A673 (cell line): ENCODE measurements around the gene FNBP1L. TPM values are rescaled to one million over a fixed set of nuclear protein-coding genes. Genes with fewer than 3 reads are reported as not detected.

ENCODE experiments used
- BruUV-seq: library from RNA; stranded (reverse); fragments of 400-500 nt; replicated peaks from 2 replicates; lab custom pipeline; 2021; lab: Mats Ljungman, UMichigan
- CTCF ChIA-PET: fragments of 300-600 bp; sonication (Branson Sonifier 250); formaldehyde crosslinking; loops from one replicate; lab custom pipeline; 2022; ENCODE audit warnings: antibody characterized with exemption; lab: Charles Lee
- POLR2A ChIA-PET: fragments of 300-600 bp; sonication (Branson Sonifier 250); formaldehyde crosslinking; loops from one replicate; lab custom pipeline; 2022; ENCODE audit warnings: antibody characterized with exemption; ENCODE audit not compliant: low non-redundant PET; lab: Charles Lee
- DNase-seq: peaks from one replicate; pipeline ENCODE4 v3.0.0-alpha.2; 2015; ENCODE audit warnings: low spot score
- H3K27ac ChIP-seq: fragments of 200-600 bp; sonication (generic); 2 replicates; pipeline ENCODE4 v1.5.1; 2016; ENCODE audit warnings: mixed run types, low read depth, mild to moderate bottlenecking, mixed read lengths, antibody characterized with exemption, low read length; ENCODE audit not compliant: poor library complexity, severe bottlenecking
- H3K27me3 ChIP-seq: fragments of 200-600 bp; sonication (generic); replicated peaks from 2 replicates; pipeline ENCODE4 v1.6.1; 2017; ENCODE audit warnings: mixed run types, low read depth, mild to moderate bottlenecking, mixed read lengths, antibody characterized with exemption, low read length; ENCODE audit not compliant: insufficient read depth, poor library complexity
- H3K36me3 ChIP-seq: fragments of 200-600 bp; sonication (generic); 2 replicates; pipeline ENCODE4 v1.6.1; 2016; ENCODE audit warnings: mixed run types, mild to moderate bottlenecking, mixed read lengths, antibody characterized with exemption, low read length; ENCODE audit not compliant: insufficient read depth, poor library complexity, severe bottlenecking
- H3K4me1 ChIP-seq: fragments of 200-600 bp; sonication (generic); 2 replicates; pipeline ENCODE4 v1.6.1; 2017; ENCODE audit warnings: mixed run types, mild to moderate bottlenecking, mixed read lengths, antibody characterized with exemption, low read length; ENCODE audit not compliant: insufficient read depth, poor library complexity, severe bottlenecking
- H3K4me3 ChIP-seq: fragments of 200-600 bp; sonication (generic); 2 replicates; pipeline ENCODE4 v1.5.1; 2016; ENCODE audit warnings: low read depth, mixed run types, mild to moderate bottlenecking, mixed read lengths, low read length; ENCODE audit not compliant: poor library complexity, severe bottlenecking
- H3K9me3 ChIP-seq: fragments of 200-600 bp; sonication (generic); 2 replicates; pipeline ENCODE4 v1.6.1; 2016; ENCODE audit warnings: mixed run types, low read depth, mild to moderate bottlenecking, mixed read lengths, antibody characterized with exemption, low read length; ENCODE audit not compliant: poor library complexity, severe bottlenecking
- CTCF ChIP-seq: fragments of 300-800, 200-600 bp; sonication (generic); conservative IDR thresholded peaks from 2 replicates; pipeline ENCODE4 v1.5.1; 2017; ENCODE audit warnings: low read depth, mild to moderate bottlenecking, antibody characterized with exemption, low read length, moderate library complexity, mixed read lengths
- EZH2 ChIP-seq: fragments of 200-600 bp; sonication (generic); IDR thresholded peaks from 2 replicates; pipeline ENCODE4 v1.6.1; 2017; ENCODE audit warnings: borderline replicate concordance, low read depth, mild to moderate bottlenecking, mixed read lengths, antibody characterized with exemption, low read length; ENCODE audit not compliant: poor library complexity, severe bottlenecking
- intact Hi-C: fragments of 100-400 bp; cut with micrococcal nuclease; formaldehyde crosslinking; loops from one replicate; pipeline ENCODE4 v1.10.0; 2022; ENCODE audit not compliant: unreplicated experiment
- total RNA-seq: library from RNA; stranded (reverse); gene quantifications from 2 replicates; pipeline ENCODE4 v1.2.3, GENCODE V29; 2021

FNBP1L gene
- total RNA-seq, 1 experiment from 2014 or later: 39.6 TPM

DNA sequence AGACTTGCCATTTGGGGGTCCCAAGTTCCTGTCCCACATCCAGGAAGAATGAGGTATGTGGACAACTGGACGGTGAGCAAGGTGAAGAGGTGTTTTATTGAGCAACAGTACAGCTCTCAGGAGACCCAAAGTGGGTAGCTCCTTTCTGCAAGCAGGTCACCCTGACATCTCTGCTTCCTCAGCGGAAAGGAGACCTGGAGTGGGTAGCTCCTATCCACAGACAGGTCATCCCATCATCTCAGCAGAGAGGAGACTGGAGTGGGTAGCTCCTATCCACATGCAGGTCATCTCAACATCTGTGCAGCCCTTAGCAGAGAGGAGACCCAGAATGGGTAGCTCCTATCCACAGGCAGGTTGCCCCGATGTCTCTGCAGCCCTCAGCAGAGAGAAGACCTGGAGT, 13.8 kb upstream of the FNBP1L start:
- H3K27ac ChIP-seq: no peak overlapping the region

DNA sequence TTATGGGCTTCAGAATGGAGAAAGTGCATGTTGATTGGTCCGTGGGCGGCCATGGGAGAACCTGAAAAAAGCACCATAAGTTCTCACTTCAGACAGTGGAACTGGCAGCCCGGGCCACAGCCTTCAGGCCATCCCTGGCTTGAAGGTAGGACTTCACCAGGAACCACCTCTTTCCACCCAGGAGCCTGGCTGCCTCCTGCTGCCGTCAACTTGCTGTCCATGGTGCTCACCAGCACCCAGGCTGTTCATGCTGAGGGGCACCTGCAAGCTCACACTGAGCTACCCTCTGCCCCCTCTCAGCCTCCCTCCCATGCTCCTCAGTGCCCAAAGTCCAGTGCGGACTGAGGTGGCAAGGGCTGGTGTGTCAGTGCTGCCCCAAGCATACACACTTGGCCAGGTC, 12.9 kb upstream of the FNBP1L start:
- DNase-seq: no peak
- Histone ChIP-seq H3K27me3 (no peaks in the 10 kb centered on the region), H3K4me3 (no peak overlapping the region), H3K36me3 (no peaks in the 10 kb centered on the region), H3K4me1 (no peaks in the 10 kb centered on the region), H3K9me3 (no peaks in the 10 kb centered on the region), H3K27ac (no peak overlapping the region)
- CTCF ChIA-PET: interaction anchor here (1.5 kb wide), 1 partner anchor 130 kb away, joined by 4 read pairs; no protein-coding TSS in a partner anchor
- BruUV-seq: no TSS peak
- TF ChIP-seq CTCF (no peak), EZH2 (no peak)
- POLR2A ChIA-PET: no interaction called here
- intact Hi-C loops: loop anchor here (5.0 to 10.0 kb wide), 3 partner anchors 128 to 600 kb away; no protein-coding TSS in a partner anchor

More for the DNA sequence above, 13.8 kb upstream of the FNBP1L start:
- ChIA-PET POLR2A (no interaction called here), CTCF (interaction anchor here (1.5 kb wide), 1 partner anchor 129 kb away, joined by 4 read pairs; no protein-coding TSS in a partner anchor)
- no peak for TF ChIP-seq EZH2
- TF ChIP-seq CTCF: no peak
- no peak for DNase-seq
- H3K4me1 ChIP-seq: no peaks in the 10 kb centered on the region
- no peak overlapping the region for H3K4me3 ChIP-seq
- H3K36me3 ChIP-seq: no peaks in the 10 kb centered on the region
- no peaks in the 10 kb centered on the region for H3K9me3 ChIP-seq
- no peaks in the 10 kb centered on the region for H3K27me3 ChIP-seq
- BruUV-seq: no TSS peak
- intact Hi-C loops: loop anchor here (10.0 kb wide), 2 partner anchors 381 to 601 kb away; no protein-coding TSS in a partner anchor

- no peak for DNase-seq
- no peak overlapping the region for H3K27ac ChIP-seq
- no peaks in the 10 kb centered on the region for H3K9me3 ChIP-seq
- H3K4me1 ChIP-seq: no peaks in the 10 kb centered on the region
- BruUV-seq: no TSS peak
- H3K4me3 ChIP-seq: no peak overlapping the region
- intact Hi-C loops: loop anchor here (5.0 to 10.0 kb wide), 3 partner anchors 128 to 599 kb away; no protein-coding TSS in a partner anchor
- H3K27me3 ChIP-seq: no peaks in the 10 kb centered on the region
- CTCF ChIA-PET: interaction anchor here (1.3 kb wide), 1 partner anchor 131 kb away, joined by 5 read pairs; no protein-coding TSS in a partner anchor
- POLR2A ChIA-PET: no interaction called here
- no peak for TF ChIP-seq CTCF
- no peak for TF ChIP-seq EZH2
- H3K36me3 ChIP-seq: no peaks in the 10 kb centered on the region
Measured at GRCh38 chr1:93435443-93435842, 12.5 kb upstream of the FNBP1L start.
